ENCODE data around the gene ROBO1. TPM values are rescaled to one million over a fixed set of nuclear protein-coding genes. Genes with fewer than 3 reads are reported as not detected.

ROBO1 gene
- total RNA-seq, 1 experiment from 2014 or later: 7.0 TPM

DNA sequence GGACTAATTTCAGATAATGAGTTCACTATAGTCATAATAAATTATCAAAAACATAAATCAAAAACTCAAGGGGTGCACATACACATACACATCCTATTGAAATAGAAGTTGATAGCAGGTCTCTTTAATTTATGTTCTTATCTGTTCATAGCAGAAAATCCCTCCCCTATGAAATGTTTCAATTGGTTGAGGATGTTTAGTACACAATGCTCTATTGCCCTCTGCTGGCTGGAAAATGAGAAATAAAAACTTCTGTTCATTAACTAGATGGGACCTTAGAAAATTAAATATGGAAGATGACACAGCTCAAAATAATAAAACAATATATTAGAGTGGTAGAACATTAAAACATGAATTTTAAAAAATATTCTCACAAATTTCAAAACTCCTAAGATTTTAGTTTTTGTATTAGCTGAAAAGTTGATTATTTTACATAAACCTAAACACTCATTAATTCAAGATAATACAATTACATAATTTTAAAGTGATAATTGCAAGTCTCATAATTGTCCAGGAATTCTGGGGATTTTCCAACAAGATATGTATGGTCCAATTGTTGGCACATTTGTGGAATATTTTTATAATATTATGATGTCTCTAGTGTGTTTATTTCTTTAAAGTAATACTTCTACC lies 735.0 kb downstream of the ROBO1 start:
- H3K9me3 ChIP-seq: no peaks in the 10 kb centered on the region
- H3K36me3 ChIP-seq: no peaks in the 10 kb centered on the region
- H3K27me3 ChIP-seq: no peaks in the 10 kb centered on the region
- DNase-seq: no peak
- no peak overlapping the region for H3K4me3 ChIP-seq

DNA sequence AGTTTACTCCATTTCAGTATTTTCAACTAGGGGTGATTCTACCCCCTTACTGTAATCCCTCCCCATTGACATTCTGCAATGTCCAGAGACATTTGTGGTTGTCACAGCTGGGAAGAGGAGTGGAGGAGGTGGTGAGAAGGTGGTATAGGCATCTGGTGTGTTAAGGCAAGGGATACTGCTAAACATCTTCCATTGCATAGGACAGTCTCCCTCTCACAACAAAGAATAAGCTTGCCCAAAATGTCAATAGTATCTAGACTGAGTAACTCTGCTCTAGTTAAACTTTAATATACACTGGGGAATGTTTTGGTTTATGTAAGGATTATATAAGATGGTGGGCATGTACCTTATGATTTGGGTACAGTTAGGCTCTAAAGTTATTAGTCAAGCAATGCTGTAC lies 737.6 kb downstream of the ROBO1 start:
- no peak overlapping the region for H3K4me3 ChIP-seq
- no peaks in the 10 kb centered on the region for H3K9me3 ChIP-seq
- no peak for DNase-seq

DNA sequence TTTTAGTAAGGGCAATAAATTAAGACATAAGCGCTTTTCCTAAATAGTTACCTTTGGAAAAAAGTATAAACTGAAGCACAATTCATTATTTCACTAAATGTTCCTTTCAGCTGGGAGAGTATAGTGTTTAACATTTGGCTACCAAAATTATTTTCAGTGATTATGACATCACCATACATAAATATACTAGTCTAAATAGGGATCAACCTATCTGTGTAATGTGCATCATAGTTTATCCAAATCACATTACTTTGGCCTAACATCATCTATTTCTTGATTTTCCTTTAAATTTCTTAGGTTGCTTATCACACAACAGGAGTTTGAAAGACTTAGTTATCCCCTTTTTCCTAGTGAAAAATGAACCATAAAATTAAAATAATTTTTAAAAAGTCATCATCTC lies 738.9 kb downstream of the ROBO1 start:
- no peak for DNase-seq
- H3K27me3 ChIP-seq: no peaks in the 10 kb centered on the region

More for the DNA sequence above, 737.6 kb downstream of the ROBO1 start:
- Histone ChIP-seq H3K27me3 (no peaks in the 10 kb centered on the region), H3K36me3 (no peaks in the 10 kb centered on the region)

DNA sequence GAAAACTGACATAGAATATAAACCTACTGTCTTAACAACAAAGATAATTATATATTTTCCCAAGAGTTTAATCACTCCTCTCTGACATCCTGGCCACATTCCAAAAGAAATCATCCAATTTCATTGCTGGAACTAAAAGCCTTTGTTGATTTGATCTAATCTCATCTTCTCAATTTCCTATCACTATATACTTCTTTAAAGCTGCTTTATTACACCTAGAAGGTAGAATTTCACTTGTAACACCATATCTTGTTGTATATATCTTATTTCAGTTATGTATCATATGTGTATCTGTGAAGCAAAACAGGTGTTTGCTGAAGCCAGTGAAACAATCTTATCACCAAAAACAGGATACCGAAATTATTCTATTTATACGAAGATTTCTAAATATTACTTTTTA lies 740.2 kb downstream of the ROBO1 start:
- no peaks in the 10 kb centered on the region for H3K36me3 ChIP-seq
- no peaks in the 10 kb centered on the region for H3K27me3 ChIP-seq
- no peaks in the 10 kb centered on the region for H3K9me3 ChIP-seq
- DNase-seq: no peak
- no peak overlapping the region for H3K4me3 ChIP-seq

More for the DNA sequence above, 738.9 kb downstream of the ROBO1 start:
- H3K4me3 ChIP-seq: no peak overlapping the region
- no peaks in the 10 kb centered on the region for H3K36me3 ChIP-seq
- H3K9me3 ChIP-seq: no peaks in the 10 kb centered on the region

DNA sequence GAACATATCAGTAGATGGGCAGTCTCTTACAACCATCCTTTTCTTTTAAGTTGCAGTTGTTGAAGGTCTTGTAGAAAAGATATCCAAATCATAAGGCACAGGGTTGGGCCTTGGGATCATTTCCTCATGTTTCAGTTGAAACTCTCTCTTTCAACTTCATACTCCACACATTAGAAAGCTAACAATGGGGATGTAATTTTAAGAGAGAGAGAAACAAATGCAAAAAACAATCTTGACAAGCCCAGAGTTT lies 747.9 kb downstream of the ROBO1 start:
- Histone ChIP-seq H3K9me3 (no peaks in the 10 kb centered on the region), H3K4me3 (peak overlapping the region; percentile 59; the same call in 1 of the 2 replicates), H3K27me3 (no peaks in the 10 kb centered on the region), H3K36me3 (no peaks in the 10 kb centered on the region)
- no peak for DNase-seq

DNA sequence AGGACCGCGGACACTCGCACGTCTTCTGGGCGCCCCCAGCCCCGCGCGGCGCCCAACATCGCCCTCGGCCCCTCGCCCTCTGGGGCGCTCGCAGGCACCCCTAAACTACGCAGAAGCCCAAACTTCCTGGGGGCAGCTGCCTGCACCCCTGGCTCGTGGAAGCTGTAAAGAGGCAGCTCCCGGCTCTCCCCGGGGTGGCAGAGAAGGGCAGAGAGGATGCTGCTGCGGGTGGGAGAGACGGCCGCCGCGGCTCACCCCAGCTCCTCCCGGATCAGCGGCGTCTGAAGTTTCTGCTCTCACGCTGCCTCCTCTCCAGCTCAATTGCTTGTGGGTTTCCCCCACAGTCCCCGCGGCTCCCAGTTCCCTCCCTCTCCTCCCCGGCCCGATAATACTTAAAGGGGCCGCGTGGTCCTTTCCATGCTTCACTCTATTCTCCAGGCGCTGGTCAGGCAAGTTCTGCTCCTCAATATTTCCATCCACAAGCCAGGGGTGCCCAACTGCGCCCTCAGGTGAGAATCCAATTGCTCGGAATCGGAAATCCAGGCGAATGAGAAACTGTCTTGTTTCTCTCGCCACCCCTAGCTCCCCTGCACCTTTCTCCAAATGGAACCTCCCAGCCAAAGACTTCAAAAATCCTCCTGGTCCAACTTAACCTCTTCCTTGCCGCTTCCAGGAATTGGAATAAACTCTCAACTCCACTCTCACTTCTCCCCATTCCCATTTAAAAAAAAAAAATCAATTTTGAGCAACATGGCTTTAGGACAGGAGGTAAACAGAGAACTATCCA lies 748.5 kb downstream of the ROBO1 start:
- peak; percentile 85 for DNase-seq
- H3K36me3 ChIP-seq: no peaks in the 10 kb centered on the region

DNA sequence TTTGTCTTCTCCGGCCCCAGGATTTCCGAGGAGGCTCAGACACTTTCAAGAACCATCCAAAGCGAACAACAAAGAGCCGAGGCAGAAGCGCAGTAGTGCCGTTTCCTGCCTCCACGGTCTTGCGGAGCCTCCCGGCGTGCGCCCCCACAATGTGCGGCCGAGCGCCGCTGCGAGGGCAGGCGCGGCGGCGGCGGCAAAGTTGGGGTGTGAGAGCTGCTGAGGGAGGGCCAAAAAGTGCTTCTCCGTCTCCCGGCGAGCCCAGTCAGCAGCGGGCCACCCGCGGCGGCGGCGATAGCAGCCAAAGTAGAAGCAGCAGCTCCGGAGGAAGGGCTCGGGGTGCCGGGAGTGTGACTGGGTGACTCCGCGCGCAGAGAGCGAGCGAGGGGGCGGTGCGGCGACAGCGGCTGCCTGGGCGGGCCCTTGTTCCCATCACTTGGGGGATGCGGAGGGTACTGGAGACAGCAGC lies 749.1 kb downstream of the ROBO1 start:
- H3K4me3 ChIP-seq: peak overlapping the region; percentile 59
- H3K27me3 ChIP-seq: no peaks in the 10 kb centered on the region
- DNase-seq: peak; percentile 67
- H3K9me3 ChIP-seq: no peaks in the 10 kb centered on the region
- no peaks in the 10 kb centered on the region for H3K36me3 ChIP-seq

More for the DNA sequence above, 748.5 kb downstream of the ROBO1 start:
- Histone ChIP-seq H3K4me3 (peak overlapping the region; percentile 59), H3K27me3 (no peaks in the 10 kb centered on the region), H3K9me3 (no peaks in the 10 kb centered on the region)

DNA sequence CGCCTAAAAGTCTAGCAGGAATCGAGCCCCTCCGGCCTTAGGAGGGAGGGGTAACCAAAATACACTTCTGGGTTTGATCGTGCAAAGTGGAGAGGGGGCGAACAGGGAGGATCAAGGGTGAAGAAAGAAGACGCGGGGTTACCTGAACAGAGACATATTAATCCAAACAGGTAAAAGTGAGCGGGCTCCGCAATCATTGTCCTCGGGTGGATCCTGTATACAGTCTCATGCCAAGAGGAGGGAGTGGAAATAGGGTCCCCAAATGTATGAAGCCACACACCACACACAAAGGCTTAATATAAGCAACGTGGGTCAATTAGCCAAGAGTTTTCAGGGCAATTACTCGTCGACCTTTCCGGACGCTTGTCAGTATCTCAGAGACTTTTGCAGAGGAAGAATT lies 749.5 kb downstream of the ROBO1 start:
- H3K9me3 ChIP-seq: no peaks in the 10 kb centered on the region
- no peaks in the 10 kb centered on the region for H3K36me3 ChIP-seq
- H3K4me3 ChIP-seq: peak overlapping the region; percentile 59
- H3K27me3 ChIP-seq: no peaks in the 10 kb centered on the region
- DNase-seq: no peak

DNA sequence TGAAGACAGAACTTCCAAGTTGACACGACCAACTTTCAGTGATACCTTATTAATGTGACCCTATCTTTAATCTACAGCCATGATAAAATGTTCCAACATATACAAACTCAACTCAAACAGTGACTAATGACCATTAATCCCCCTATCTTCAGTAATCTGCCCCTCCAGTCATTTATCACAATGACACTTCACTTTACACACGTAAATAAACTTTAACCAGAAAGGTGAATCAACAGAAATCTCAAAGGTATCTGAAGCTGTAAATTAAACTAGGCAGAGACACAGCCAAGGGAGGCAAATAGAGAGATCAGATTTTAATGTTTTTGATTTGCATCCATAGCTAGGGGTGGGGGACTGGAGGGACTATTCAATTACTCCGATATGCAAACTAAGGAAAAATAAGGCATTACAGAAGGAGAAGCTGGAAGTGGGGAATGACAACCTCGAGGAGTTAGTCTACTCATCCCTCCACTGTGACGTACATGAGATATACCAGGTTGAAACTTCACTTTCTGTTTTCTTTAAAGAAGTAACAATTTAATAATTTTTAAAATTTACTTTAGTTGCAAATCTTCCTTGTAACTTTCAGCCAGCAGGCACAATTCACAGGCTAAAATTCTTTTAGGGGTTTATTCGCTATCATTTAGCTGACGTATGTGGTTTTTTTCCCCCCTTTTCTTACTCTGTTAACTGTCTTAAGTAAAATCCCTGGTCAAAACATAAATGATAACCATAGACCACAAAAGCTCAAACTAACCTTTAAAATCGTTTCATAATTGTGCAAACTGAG lies 751.0 kb downstream of the ROBO1 start:
- DNase-seq: no peak
- no peaks in the 10 kb centered on the region for H3K9me3 ChIP-seq
- H3K36me3 ChIP-seq: no peaks in the 10 kb centered on the region
- H3K27me3 ChIP-seq: no peaks in the 10 kb centered on the region
- peak overlapping the region; percentile 59 for H3K4me3 ChIP-seq

DNA sequence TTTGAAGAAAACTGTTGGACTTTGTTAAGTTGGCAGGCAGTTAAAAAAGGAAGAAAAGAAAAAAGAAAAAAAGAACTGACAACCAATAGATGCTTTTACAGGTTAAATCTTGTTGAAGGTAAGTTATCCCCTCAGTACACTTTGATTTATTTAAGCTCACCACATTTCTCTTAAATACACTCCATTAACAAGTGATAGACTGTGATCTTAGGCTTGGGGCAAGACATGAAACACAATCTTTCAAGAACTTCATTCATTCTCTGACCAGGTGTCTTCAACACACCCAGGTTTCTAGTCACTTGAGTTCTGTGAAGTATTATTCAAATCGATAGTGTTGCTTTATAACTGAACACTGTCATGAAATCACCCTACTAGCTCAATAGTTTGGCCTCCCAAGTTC lies 751.9 kb downstream of the ROBO1 start:
- peak overlapping the region; percentile 33 for H3K4me3 ChIP-seq
- DNase-seq: no peak

DNA sequence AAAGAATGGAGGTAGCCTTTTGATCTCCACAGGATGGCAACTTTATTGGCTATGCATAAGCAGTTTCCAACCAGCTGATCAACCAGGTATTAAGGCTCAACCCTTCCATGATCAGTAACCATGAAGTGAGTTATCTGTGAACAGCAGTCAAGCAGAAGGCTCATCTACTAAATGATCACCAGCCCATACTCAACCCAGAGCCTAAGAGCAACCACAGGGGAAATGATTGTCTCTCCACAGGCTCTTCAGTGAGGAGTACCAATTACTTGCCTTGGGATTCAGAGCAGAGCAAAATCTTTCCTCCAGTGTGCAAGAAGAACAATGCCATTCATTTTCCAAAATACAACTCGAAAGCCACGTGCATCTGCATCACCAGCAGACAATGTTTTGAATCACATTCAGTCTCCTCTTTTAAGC lies 754.8 kb downstream of the ROBO1 start:
- H3K4me3 ChIP-seq: no peak overlapping the region
- no peaks in the 10 kb centered on the region for H3K27me3 ChIP-seq
- no peaks in the 10 kb centered on the region for H3K9me3 ChIP-seq
- no peaks in the 10 kb centered on the region for H3K36me3 ChIP-seq
- DNase-seq: no peak

More for the DNA sequence above, 751.9 kb downstream of the ROBO1 start:
- H3K27me3 ChIP-seq: no peaks in the 10 kb centered on the region
- no peaks in the 10 kb centered on the region for H3K9me3 ChIP-seq
- no peaks in the 10 kb centered on the region for H3K36me3 ChIP-seq

DNA sequence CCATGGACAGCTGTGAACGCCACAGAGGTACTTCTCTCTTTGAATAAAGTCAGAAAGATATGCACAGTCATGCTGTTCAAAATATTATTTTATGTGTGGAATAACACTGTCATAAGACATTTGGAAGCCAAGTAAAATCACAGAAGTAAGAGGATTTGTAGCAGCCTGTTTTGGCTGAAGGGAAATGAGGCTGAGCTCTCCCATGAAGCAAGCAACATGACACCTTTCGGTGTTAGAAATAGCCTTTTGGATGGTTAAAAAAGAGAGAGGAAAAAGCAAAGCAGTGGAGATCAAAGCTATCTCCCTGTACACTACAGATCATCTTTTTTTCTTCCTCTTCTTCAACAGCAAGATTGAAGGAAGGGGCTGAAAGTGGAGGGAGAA lies 755.3 kb downstream of the ROBO1 start:
- DNase-seq: no peak
- Histone ChIP-seq H3K9me3 (no peaks in the 10 kb centered on the region), H3K4me3 (no peak overlapping the region), H3K27me3 (no peaks in the 10 kb centered on the region), H3K36me3 (no peaks in the 10 kb centered on the region)

DNA sequence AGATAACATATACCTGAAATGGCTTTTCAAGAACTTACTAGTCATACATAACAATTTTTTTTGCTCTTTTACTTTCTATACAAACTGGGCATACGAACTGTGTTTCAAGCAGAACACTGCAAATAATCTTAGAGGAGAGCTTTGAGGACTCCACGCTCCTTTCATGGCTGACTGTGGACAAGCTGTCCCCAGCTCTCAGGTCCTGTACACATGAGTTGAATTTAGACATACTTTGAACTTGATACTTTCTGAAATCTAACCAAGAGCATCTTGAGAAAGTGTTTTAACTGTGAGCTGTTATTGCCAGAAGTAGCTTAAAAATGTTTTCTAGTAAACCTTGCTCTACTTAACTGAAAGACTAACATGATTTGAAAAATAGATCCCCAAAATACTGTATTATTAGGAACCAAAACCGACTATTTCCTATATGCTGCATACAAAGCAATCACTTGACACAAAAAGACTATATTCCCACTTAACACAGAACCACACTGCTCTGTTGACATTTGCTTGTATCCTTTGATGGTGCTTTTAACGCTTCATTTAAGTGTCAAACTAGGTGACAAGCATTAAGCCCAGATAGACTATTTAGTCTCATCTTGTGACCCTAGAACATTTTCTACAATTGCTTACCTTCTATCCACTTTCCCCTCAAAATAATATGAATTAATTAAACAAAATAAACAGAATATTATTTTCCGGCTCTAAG lies 755.8 kb downstream of the ROBO1 start:
- Histone ChIP-seq H3K9me3 (no peaks in the 10 kb centered on the region), H3K36me3 (no peaks in the 10 kb centered on the region), H3K27me3 (no peaks in the 10 kb centered on the region), H3K4me3 (no peak overlapping the region)
- no peak for DNase-seq

DNA sequence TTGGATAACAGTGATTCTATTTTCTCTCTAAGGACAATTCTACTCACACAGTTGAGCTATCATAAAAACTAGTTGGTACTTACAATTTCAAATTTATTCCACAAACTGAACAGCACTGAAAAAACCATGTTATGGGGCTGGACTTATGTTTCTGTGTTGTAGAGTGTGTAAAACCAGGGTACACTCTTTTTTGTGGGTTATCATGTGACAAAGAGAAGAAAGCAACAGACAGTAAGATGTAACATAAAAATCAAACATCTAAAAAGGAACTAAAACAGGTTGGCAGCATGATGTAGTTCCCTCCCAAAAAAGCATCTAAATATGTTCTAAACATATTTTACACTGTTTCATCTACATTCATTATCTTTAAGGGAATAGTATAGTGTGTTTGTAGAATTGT lies 757.9 kb downstream of the ROBO1 start:
- no peaks in the 10 kb centered on the region for H3K36me3 ChIP-seq
- H3K9me3 ChIP-seq: no peaks in the 10 kb centered on the region
- H3K4me3 ChIP-seq: no peak overlapping the region
- H3K27me3 ChIP-seq: no peaks in the 10 kb centered on the region
- no peak for DNase-seq

DNA sequence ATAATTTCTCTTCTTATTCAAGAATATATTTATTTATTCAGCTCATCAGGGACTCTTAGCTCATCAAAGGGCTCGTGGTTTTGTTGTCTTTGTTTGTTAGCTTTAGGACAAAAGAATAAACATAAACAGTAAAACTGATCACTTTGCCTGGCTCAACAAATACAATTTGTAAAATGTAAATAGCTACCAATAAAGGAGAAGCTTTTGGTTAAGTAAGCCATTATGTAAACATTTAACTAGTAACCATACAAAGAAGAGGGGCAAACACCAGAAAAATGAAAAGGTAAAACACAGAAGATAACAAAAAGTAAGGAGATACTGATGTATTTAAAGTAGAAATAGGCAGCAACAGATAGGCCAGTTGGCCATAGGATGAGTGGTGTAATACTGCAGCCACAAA lies 761.7 kb downstream of the ROBO1 start:
- no peak for DNase-seq
- Histone ChIP-seq H3K4me3 (no peak overlapping the region), H3K36me3 (no peaks in the 10 kb centered on the region), H3K9me3 (no peaks in the 10 kb centered on the region), H3K27me3 (no peaks in the 10 kb centered on the region)

DNA sequence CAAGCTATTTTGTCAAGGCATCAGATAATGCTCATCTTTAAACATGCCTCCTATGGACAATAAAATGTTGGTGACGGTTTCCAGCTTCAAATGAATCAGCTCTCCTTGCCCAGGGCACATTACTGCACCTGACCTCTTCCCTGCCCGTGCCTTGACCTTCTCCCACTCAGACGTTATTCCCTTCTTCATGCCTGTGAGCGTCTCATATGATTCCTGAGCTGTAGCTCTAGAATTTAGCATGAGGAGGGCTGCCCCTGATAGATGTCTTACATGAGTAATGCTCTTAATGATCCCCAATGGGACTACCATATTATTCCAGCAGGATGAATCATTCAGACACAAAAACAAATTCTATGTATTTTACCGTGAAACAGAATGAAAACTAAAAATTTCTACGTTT lies 762.7 kb downstream of the ROBO1 start:
- Histone ChIP-seq H3K27me3 (no peaks in the 10 kb centered on the region), H3K36me3 (no peaks in the 10 kb centered on the region), H3K9me3 (no peaks in the 10 kb centered on the region), H3K4me3 (no peak overlapping the region)
- DNase-seq: no peak

DNA sequence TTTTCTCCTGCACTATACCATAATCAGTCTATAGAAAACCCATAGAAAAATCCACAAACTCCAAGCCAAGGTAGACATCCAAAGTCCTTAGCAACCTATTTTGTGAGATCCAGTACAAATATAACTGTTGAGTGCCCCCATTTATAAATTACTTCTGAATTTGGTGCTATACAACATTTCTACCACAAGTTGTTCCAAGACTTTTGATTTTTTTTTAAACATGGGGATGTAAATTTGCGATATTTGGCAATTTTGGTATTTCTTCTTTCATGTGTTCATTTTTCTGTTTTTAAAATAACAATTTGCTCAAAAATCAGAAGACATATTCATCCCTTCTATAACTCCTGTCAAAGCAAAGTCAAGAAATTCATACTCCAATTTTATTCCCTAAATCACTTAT lies 763.8 kb downstream of the ROBO1 start:
- no peaks in the 10 kb centered on the region for H3K27me3 ChIP-seq
- H3K9me3 ChIP-seq: no peaks in the 10 kb centered on the region
- H3K36me3 ChIP-seq: no peaks in the 10 kb centered on the region
- no peak for DNase-seq
- H3K4me3 ChIP-seq: no peak overlapping the region

All from MG63 (cell line).